ENCODE data around the gene CCDC141. TPM values are rescaled to one million over a fixed set of nuclear protein-coding genes. Genes with fewer than 3 reads are reported as not detected.
"Not testable (repeated sequence)": the region's sequence is repeated elsewhere in the genome, so short reads cannot be mapped to it uniquely, and the experiment has no call there.

CCDC141 gene
- total RNA-seq, 6 experiments from 2014 or later, result 0.03 to 0.05 TPM; not detected in 4

- Mint-ChIP-seq H3K27me3 (ENCODE audit: insufficient read depth) (no peaks in the 10 kb centered on the region; the same call in 1 of the 2 replicates), H3K9me3 (peaks cover 17% of the 10 kb centered on the region), H3K4me1 (ENCODE audit: low read depth) (no peaks in the 10 kb centered on the region), H3K27ac (no peak overlapping the region), H3K4me3 (no peak overlapping the region), H3K36me3 (ENCODE audit: low read depth) (no peaks in the 10 kb centered on the region)
- no peak for DNase-seq
- TF ChIP-seq, protein P1, sequence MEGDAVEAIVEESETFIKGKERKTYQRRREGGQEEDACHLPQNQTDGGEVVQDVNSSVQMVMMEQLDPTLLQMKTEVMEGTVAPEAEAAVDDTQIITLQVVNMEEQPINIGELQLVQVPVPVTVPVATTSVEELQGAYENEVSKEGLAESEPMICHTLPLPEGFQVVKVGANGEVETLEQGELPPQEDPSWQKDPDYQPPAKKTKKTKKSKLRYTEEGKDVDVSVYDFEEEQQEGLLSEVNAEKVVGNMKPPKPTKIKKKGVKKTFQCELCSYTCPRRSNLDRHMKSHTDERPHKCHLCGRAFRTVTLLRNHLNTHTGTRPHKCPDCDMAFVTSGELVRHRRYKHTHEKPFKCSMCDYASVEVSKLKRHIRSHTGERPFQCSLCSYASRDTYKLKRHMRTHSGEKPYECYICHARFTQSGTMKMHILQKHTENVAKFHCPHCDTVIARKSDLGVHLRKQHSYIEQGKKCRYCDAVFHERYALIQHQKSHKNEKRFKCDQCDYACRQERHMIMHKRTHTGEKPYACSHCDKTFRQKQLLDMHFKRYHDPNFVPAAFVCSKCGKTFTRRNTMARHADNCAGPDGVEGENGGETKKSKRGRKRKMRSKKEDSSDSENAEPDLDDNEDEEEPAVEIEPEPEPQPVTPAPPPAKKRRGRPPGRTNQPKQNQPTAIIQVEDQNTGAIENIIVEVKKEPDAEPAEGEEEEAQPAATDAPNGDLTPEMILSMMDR (IDR thresholded peaks at IDR 0.05), result no peak
These were observed 51.4 kb downstream of the CCDC141 start for GRCh38 chr2:178998539-178998938.

DNA sequence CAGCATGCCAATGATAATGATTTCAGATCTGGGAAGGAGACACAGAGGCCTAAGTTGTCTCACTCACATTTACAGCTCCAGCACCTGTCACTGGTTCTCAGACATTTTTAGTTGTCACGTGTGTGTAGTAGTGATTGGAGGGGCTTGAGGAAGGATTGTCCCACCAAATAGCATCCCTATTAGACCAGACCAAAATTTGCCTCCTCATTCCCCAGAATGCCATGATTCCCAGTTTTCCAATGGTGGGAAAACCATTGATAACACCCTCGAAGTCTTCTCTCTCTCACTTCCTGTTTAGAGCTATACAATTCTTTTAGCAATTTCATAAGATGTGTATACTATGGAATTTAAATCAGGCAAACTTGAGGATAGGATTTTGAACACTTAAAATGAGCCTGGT is 52.5 kb downstream of the CCDC141 start:
- Mint-ChIP-seq H3K9me3 (peaks cover 17% of the 10 kb centered on the region), H3K4me1 (ENCODE audit: low read depth) (no peaks in the 10 kb centered on the region), H3K27ac (no peak overlapping the region), H3K27me3 (ENCODE audit: insufficient read depth) (no peaks in the 10 kb centered on the region; the same call in 1 of the 2 replicates), H3K4me3 (no peak overlapping the region), H3K36me3 (ENCODE audit: low read depth) (no peaks in the 10 kb centered on the region)
- DNase-seq, result no peak
- TF ChIP-seq, protein P1 (IDR thresholded peaks at IDR 0.05), result no peak

DNA sequence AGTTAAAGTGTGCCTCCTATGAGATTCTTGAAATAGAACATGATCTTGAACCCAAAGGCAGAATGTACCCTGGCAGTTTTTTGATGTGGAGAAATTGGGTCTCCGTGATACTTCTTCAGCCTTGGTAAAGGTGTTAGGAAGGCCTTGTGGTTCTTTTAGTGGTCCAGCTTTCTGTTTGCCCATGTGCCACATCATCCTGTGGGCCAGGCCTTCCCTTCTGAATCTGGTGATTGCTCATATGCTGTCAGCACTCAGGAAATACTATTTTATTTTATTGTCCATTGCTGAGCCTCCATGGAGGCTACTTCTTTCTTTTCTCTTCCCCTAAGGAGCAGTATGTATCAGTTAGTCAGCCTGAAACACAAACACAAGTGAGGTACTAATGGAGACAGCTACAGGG is 52.9 kb downstream of the CCDC141 start:
- TF ChIP-seq, protein P1 (IDR thresholded peaks at IDR 0.05), result no peak
- no peak overlapping the region for H3K4me3 Mint-ChIP-seq
- no peaks in the 10 kb centered on the region for H3K36me3 Mint-ChIP-seq (ENCODE audit: low read depth)
- no peak overlapping the region for H3K27ac Mint-ChIP-seq
- H3K9me3 Mint-ChIP-seq, result peaks cover 17% of the 10 kb centered on the region
- no peak for DNase-seq
- H3K4me1 Mint-ChIP-seq (ENCODE audit: low read depth), result no peaks in the 10 kb centered on the region
- no peaks in the 10 kb centered on the region; the same call in 1 of the 2 replicates for H3K27me3 Mint-ChIP-seq (ENCODE audit: insufficient read depth)

GRCh38 chr2:178994264-178994663 is 55.7 kb downstream of the CCDC141 start:
- no peaks in the 10 kb centered on the region; the same call in 1 of the 2 replicates for H3K27me3 Mint-ChIP-seq (ENCODE audit: insufficient read depth)
- H3K4me3 Mint-ChIP-seq, result no peak overlapping the region
- no peak for DNase-seq
- H3K9me3 Mint-ChIP-seq, result peaks cover 10% of the 10 kb centered on the region
- H3K4me1 Mint-ChIP-seq (ENCODE audit: low read depth), result no peaks in the 10 kb centered on the region
- H3K27ac Mint-ChIP-seq, result no peak overlapping the region
- TF ChIP-seq, protein P1 (IDR thresholded peaks at IDR 0.05), result no peak
- H3K36me3 Mint-ChIP-seq (ENCODE audit: low read depth), result no peaks in the 10 kb centered on the region

GRCh38 chr2:178993788-178994187 is 56.1 kb downstream of the CCDC141 start:
- TF ChIP-seq, protein P1 (IDR thresholded peaks at IDR 0.05), result no peak
- no peaks in the 10 kb centered on the region for H3K36me3 Mint-ChIP-seq (ENCODE audit: low read depth)
- H3K9me3 Mint-ChIP-seq, result peaks cover 6% of the 10 kb centered on the region
- no peaks in the 10 kb centered on the region for H3K4me1 Mint-ChIP-seq (ENCODE audit: low read depth)
- H3K4me3 Mint-ChIP-seq, result no peak overlapping the region
- H3K27me3 Mint-ChIP-seq (ENCODE audit: insufficient read depth), result no peaks in the 10 kb centered on the region; the same call in none of the 2 replicates
- DNase-seq, result no peak
- H3K27ac Mint-ChIP-seq, result no peak overlapping the region

- peak; percentile 4 for DNase-seq
- H3K27me3 Mint-ChIP-seq (ENCODE audit: insufficient read depth); H3K9me3 Mint-ChIP-seq; H3K27ac Mint-ChIP-seq; H3K4me1 Mint-ChIP-seq (ENCODE audit: low read depth); H3K4me3 Mint-ChIP-seq; H3K36me3 Mint-ChIP-seq (ENCODE audit: low read depth): not testable (repeated sequence)
- TF ChIP-seq, protein P1 (IDR thresholded peaks at IDR 0.05), result peak; percentile 32
These were observed 57.2 kb downstream of the CCDC141 start for GRCh38 chr2:178992719-178993118.

Data from HFFc6 (cell line).